ENCODE measurements around the gene ZNF526.
A peak's percentile ranks its signal among the peaks of the same experiment; 100 is the strongest.
"Not testable (repeated sequence)": the region's sequence is repeated elsewhere in the genome, so short reads cannot be mapped to it uniquely, and the experiment has no call there.

Gene ZNF526

DNA sequence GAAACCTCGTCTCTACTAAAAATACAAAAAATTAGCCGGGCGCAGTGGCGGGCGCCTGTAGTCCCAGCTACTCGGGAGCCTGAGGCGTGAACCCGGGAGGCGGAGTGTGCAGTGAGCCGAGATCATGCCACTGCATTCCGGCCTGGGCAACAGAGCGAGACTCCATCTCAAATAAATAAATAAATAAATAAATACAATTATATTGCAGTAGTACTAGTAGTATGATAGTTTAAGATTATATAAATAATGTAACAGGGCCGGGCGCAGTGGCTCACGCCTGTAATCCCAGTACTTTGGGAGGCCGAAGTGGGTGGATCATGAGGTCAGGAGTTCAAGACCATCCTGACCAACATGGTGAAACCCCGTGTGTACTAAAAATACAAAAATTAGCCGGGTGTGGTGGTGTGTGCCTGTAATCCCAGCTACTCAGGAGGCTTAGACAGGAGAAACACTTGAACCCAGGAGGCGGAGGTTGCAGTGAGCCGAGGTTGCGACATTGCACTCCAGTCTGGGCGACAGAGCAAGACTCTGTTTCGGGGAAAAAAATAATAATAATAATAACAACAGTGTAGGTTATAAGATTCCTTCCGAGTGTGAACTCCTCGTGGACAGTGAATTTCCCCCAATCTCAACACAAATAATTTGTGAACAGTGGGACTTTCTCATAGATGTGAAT is 47.0 kb downstream of the ZNF526 start:
- DNase-seq (ENCODE audit: low spot score), result not testable (repeated sequence)

DNA sequence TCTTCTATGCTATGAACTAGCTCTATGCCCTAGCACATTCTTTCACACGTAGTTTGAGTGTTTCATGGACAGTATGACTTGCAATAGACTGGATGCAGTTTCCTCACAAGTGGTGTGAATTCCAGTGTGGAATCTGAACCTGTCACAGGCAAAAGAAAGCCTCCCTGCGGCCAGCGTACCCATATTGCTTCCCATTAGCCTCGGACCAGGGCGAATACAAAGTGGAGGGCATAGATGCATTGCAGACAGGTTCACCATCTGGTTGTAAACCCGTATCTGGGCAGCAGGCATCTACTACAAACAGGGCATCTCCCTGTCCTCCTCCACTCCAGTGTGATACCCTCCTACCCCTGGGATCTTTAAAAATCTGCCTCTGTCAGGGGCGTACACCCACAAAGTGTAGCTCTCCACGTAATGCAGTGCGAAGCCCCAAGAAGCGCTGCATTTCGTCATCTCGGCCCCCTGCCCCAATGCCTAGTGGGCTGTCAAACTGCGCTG is 47.6 kb downstream of the ZNF526 start:
- DNase-seq (ENCODE audit: low spot score), result no peak

DNA sequence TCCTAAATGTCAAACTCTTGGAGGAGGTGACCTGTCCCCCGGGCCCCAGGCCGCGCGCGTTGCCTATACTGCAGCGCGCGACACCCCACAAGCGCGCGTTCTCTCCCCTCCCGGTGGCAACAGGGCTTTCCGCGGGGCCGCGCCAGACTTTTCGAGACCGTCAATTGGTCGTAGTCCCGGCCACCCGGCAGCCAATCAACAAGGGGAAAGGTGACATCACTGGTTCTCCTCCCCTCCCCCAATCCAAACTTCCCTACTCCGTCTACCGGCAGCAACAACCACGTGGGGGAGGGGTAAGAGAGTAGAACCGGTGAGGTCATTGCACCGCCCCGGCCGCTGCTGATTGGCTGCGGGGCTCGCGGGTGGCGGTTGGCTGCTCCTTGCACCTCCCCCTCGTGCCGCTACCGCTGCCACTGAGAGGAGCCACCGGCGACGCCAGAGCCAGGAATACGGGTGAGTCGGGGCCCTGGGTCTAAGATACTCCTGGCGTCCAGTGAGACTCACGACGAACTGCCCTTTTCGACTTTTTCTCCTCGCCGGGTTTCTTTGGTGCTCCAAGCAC is 48.1 kb downstream of the ZNF526 start:
- DNase-seq (ENCODE audit: low spot score), result peak; percentile 100

DNA sequence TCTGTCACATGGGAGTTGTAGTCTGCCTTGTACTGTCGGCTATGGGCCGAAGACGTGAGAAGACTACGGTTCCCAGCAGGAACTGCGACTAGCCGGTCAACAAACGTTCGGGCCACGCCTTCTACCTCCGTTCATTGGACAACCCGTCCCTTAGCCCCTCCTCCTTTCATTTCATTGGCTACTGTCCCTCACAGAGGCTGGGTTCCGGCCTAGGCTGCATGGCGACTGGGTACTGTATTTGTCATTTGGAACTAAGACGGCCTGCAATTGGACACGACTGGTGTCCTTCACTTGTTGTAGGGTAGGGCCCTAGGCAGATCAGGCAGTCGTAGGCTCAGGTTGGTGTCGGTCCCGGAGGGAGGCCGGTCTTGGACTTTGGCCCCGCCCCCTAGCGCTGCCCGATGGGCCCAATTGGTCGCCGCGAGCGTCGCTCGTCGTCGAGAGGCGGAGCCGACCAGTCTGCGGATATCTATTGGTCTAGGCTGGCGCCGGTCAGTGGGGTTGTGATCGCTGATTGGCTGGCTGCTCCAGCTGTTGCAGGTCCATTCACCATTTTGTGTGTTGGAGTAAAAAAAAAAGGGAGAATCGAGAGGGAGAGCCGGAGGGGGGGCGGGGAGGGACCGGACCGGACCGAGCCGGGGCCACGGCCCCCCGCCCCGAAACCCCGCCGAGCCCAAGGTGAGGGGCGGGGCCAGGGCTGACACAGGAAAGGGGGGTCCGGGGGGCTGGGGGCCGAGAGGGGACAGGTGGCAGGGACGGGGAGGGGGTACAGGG is 48.8 kb downstream of the ZNF526 start, which contains the start of gene CIC:
TSS of gene CIC (plus strand) at position 549 of the 774 bp plus-strand sequence. CDS start 2,532 bp downstream, outside the sequence.
- DNase-seq (ENCODE audit: low spot score), result peak; percentile 100

DNA sequence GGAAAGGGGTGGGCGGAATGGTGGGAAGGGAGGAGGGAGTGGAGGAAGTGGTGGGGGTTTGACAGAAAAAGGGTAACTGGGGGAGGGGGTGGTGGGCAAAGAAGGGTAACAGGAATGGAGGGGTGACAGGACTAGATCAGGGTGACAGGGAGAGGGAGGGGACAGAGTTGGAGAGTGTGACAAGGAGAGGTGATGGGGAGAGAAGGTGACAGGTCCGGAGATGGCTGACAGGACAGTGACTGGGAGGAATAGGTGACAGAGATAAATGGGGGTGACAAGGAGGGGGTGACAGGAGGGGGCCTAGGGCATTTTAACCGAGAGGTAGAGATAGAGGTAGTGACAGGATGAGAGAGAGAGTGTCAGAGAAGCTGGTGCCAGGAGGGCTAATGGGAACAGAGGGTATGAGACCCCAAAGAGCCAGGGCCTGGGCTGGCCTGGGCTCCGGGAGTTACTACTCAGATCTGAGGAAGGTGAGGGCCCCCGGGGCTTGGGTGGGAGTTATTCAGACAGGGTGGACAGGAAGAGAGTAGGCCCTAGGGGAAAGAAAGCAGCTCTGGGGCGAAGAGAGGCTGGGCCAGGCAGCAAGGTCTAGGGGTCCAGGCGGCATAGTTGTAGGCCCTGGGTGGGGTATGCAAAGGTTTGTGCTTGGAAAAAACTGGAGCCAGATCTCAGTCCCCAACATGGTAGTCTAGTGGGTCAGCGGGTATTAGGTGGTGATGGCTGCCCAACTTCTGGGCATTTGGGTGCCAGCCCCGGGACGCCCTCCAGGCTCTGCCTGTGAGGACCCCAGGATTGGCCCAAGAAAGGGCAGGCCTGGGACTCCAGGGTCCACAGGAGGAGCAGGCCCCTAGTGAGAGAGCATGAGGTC is 49.6 kb downstream of the ZNF526 start:
- peak; percentile 36 for DNase-seq (ENCODE audit: low spot score)

DNA sequence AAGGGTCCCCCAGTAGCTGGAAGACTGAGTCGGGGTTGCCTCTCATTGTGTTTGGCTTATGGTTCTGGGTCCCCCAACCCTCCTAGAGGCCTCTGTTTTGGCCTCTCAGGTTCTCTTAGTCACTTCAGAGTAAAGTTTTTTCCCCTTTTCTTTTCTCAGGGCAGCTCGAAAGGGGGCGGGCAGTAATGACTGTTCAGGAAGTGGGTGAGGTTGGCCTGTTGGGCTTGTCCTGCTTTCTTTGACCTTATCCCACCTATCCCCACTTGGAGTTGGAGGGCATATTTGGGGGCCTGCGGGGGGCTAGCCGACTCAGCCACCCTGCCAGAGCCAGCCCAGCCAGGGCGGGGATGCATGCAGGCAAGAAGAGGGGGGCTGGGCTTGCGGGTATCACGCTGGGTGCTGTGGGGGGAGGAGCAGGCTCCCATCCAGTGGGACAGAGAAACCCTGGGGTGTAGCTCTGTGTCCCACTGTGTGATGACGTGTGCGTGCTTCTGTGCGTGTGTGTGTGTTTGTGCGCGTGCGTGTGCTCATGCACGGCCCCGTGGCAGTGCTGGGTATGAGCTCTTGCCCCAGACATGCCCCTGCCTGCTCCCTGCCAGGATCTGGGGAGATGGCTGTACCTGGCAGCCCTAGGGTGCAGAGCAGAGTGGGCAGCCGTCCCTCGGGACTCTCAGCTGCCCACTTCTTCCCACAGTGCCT is 50.4 kb downstream of the ZNF526 start:
- DNase-seq (ENCODE audit: low spot score), result peak; percentile 64

DNA sequence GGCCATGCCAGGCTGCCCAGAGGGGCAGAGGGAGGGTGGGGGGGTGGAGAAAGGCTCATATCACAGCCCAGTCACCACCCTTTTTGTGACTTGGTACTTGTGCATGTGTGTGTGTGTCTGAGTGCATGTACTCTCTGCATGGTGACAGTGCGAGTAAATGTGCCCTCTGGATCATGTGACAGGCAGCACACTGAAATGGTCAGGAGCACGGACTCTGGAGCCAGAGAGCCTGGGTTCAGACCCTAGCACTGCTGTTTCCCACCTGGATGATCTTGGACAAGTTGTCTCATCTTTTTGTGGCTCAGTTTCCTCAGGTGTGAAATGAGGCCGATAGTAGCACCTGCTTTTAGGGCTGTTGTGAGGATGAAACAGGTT is 50.9 kb downstream of the ZNF526 start:
- no peak for DNase-seq (ENCODE audit: low spot score)

DNA sequence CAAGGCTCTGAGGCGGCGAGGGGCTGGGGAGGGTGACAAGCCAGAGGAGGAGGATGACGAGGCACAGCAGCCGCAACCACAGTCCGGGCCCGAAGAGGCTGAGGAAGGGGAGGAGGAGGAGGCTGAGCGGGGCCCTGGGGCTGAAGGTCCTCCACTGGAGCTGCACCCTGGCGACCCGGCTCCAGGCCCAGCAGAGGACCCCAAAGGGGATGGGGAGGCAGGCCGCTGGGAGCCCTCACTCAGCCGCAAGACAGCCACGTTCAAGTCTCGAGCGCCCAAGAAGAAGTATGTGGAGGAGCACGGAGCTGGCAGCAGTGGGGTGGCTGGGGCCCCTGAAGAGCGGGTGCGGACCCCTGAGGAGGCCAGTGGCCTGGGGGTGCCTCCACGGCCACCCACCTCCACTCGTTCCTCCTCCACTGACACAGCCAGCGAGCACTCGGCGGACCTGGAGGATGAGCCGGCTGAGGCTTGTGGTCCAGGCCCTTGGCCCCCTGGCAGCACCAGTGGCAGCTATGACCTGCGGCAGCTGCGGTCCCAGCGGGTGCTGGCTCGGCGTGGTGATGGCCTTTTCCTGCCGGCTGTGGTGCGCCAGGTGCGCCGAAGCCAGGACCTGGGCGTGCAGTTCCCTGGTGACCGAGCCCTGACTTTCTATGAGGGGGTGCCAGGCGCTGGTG is 51.9 kb downstream of the ZNF526 start:
- DNase-seq (ENCODE audit: low spot score), result no peak

DNA sequence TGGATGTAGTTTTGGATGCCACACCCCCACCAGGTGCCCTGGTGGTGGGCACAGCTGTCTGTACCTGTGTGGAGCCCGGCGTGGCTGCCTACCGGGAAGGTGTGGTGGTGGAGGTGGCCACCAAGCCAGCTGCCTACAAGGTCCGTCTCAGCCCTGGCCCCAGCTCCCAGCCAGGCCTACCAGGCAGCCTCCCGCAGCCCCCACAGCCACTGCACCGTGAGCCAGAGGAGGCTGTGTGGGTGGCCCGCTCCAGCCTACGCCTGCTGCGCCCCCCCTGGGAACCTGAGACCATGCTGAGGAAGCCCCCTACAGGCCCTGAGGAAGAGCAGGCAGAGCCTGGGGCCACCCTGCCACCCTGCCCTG is 52.4 kb downstream of the ZNF526 start:
- no peak for DNase-seq (ENCODE audit: low spot score)

DNA sequence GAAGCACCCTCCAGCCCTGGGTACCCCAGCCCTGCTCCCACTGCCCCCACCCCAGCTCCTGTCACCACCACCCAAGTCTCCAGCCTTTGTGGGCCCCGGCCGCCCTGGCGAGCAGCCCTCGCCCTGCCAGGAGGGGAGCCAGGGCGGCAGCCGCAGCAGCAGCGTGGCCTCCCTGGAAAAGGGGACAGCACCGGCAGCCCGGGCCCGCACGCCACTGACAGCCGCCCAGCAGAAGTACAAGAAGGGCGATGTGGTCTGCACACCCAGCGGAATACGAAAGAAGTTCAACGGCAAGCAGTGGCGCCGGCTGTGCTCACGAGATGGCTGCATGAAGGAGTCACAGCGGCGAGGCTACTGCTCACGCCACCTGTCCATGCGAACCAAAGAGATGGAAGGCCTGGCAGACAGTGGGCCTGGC is 52.9 kb downstream of the ZNF526 start:
- no peak for DNase-seq (ENCODE audit: low spot score)

DNA sequence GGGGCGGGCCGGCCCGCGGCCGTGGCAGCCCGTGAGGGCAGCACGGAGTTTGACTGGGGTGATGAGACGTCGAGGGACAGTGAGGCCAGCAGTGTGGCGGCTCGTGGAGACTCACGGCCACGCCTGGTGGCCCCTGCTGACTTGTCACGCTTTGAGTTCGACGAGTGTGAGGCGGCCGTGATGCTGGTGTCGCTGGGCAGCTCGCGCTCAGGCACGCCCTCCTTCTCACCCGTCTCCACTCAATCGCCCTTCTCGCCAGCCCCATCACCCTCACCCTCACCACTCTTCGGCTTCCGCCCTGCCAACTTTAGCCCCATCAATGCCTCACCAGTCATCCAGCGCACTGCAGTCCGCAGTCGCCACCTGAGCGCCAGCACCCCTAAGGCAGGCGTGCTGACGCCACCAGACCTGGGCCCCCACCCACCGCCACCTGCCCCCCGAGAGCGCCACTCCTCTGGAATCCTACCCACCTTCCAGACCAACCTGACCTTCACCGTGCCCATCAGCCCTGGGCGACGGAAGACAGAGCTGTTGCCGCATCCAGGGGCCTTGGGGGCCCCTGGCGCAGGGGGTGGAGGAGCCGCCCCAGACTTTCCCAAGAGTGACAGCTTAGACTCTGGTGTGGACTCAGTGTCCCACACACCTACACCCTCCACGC is 53.4 kb downstream of the ZNF526 start:
- DNase-seq (ENCODE audit: low spot score), result no peak

DNA sequence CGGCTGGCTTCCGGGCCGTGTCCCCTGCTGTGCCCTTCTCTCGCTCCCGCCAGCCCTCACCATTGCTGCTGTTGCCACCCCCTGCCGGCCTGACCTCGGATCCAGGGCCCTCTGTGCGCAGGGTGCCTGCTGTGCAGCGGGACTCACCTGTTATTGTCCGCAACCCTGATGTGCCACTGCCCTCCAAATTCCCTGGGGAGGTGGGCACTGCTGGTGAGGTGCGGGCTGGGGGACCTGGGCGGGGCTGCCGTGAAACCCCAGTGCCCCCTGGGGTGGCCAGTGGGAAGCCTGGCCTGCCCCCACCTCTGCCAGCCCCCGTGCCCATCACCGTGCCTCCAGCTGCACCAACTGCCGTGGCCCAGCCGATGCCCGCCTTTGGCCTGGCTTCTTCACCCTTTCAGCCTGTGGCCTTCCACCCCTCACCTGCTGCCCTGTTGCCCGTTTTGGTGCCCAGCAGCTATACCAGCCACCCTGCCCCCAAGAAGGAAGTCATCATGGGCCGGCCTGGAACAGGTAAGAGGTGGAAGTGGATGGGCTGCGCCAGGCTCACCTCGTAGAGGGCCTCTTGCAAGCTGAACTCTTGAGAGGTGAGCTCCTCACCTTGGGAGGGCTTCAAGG is 54.1 kb downstream of the ZNF526 start:
- DNase-seq (ENCODE audit: low spot score), result no peak

DNA sequence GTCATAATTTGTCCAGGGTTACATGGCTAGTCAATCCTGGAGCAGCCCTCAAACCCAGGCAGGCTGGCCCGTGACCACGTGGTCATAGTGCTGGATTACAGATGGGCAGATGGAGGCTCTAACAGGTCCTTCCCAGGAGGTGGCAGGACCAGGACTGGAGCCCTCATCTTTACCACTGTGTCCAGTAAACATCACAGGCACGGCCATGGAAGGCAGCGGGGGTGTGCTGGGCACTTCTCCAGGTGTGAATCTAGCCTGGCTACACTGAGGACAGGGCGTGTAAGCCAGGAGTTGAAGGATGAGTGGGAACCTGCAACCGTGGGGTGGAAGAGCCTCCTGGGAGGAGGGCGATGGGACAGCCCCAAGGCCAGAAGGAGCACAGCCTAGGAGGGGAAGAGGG is 55.0 kb downstream of the ZNF526 start:
- no peak for DNase-seq (ENCODE audit: low spot score)

DNA sequence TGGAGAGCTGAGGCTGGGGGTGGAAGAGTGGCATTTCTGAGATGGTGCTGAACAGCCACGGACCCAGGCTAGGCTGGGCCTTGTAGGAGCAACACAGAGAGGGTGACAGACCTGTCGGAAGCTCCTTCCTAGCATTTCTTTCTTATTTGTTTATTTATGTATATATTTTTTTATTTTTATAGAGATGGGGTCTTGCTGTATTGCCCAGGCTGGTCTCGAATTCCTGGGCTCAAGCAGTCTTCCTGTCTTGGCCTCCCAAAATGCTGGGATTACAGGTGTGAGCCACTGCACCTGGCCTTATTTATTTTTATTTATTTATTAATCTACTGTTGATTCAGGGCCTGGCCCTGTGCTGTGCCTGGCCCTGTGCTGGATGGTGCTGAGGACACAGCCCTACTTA is 55.4 kb downstream of the ZNF526 start:
- no peak for DNase-seq (ENCODE audit: low spot score)

DNA sequence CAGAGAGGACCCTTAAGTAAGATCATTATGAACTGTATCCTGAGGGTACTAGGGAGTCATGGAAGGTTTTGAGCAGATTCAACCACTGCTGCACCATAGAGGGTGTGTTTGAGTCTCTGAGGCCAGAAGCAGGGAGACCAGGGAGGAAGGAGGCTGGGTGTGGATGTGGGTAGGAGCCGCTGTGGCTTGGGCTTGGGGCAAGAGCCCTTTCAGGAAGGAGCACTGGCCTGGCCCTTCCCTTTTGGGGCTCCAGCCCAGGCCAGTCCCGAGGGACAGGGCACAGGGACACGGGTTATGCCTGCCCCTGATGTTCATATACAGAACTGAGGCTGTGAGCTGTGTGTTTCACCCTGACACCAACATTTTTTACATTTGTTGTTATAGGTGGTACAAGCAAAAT is 56.2 kb downstream of the ZNF526 start:
- DNase-seq (ENCODE audit: low spot score), result no peak

DNA sequence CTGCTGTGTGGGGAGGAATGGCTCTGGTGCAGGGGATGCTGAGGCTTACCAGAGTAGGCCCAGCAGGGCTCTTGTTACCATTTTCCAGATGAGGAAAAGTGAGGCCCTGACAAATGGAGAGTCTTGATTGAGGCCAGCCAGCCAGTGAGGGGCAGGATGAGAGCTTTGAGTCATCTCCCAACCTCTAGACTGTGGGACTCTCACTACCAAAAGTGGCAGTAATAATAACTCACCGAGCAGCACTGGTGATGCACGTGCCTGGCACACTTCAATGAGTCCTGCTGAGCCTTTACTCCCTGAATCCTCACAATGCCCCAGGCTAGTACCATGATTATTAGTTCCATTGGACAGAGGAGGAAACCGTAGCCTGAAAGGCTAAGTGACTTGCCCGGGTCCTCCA is 56.7 kb downstream of the ZNF526 start:
- no peak for DNase-seq (ENCODE audit: low spot score)
